Choroid plexus epithelial cell (primary cell): ENCODE measurements around the gene ELL.
"Not testable (repeated sequence)": the region's sequence is repeated elsewhere in the genome, so short reads cannot be mapped to it uniquely, and the experiment has no call there.

Source experiments
- DNase-seq: peaks from one replicate; pipeline ENCODE4 v3.0.0-alpha.2; 2010; ENCODE audit warnings: low read depth
- H3K4me3 ChIP-seq: 2 replicates; pipeline ENCODE4 v1.5.1; 2011; ENCODE audit warnings: low read depth, mild to moderate bottlenecking, control low read depth, low read length, moderate library complexity
- CTCF ChIP-seq: conservative IDR thresholded peaks from 2 replicates; pipeline ENCODE4 v1.5.1; 2011; ENCODE audit warnings: low read depth, mild to moderate bottlenecking, control low read depth, inconsistent platforms, low read length, moderate library complexity

The ELL gene

GRCh38 chr19:18416778-18417249, 105.1 kb downstream of the ELL start:
- no peak for TF ChIP-seq CTCF
- peak overlapping the region; percentile 47 for H3K4me3 ChIP-seq
- DNase-seq, result peak; percentile 94

- DNase-seq, result peak; percentile 85
- H3K4me3 ChIP-seq, result peak overlapping the region; percentile 49
- TF ChIP-seq CTCF, result no peak
These were observed 106.5 kb downstream of the ELL start for GRCh38 chr19:18415178-18415867.

- no peak for TF ChIP-seq CTCF
- peak; percentile 48 for DNase-seq
- peak overlapping the region; percentile 49 for H3K4me3 ChIP-seq
These were observed 107.2 kb downstream of the ELL start for GRCh38 chr19:18414504-18415177.

GRCh38 chr19:18412610-18413239, 109.1 kb downstream of the ELL start:
- no peak for DNase-seq
- no peak overlapping the region for H3K4me3 ChIP-seq
- peak; percentile 14 for TF ChIP-seq CTCF

- DNase-seq, result no peak
- peak; percentile 61 for TF ChIP-seq CTCF
- H3K4me3 ChIP-seq, result no peak overlapping the region
These were observed 113.8 kb downstream of the ELL start for GRCh38 chr19:18408053-18408476.

- H3K4me3 ChIP-seq, result no peak overlapping the region
- DNase-seq, result no peak
- TF ChIP-seq CTCF, result no peak
These were observed 115.1 kb downstream of the ELL start for GRCh38 chr19:18406749-18407148.

- not testable (repeated sequence) for DNase-seq
These were observed 116.1 kb downstream of the ELL start for GRCh38 chr19:18405754-18406153.

GRCh38 chr19:18402455-18403248, 119.2 kb downstream of the ELL start:
- H3K4me3 ChIP-seq, DNase-seq: not testable (repeated sequence)

More at GRCh38 chr19:18405754-18406153, 116.1 kb downstream of the ELL start:
- H3K4me3 ChIP-seq, result not testable (repeated sequence)
